ENCODE results near the gene NRCAM.

Gene NRCAM

GRCh38 chr7:108457871-108458270, 1.6 kb upstream of the NRCAM start:
- no peak for DNase-seq

GRCh38 chr7:108456845-108457540, 757 bp upstream of the NRCAM start:
- DNase-seq: peak; percentile 42

DNA sequence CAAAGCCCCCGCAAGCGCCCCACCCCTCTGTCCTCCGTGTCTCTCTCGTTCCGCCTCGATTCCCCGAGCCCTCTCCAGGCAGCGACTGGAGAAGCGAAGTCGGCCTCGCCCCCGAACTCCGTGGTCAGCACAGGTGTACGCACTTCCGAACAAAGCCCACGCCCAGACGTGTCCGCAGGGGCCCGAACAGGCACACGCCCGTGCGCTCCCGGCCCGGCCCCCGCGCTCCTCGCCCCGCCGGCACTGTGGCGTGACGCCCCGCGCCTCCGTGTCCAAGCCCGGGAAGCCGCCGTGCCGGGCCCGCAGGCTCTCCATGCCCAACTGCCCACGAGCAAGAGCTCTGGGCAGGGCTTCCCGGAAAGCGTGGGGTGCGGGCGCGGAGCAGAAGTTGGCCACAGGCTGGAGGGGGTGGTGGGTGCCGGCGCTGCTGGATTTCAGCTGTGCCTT, 662 bp downstream of the NRCAM start:
- no peak for DNase-seq

DNA sequence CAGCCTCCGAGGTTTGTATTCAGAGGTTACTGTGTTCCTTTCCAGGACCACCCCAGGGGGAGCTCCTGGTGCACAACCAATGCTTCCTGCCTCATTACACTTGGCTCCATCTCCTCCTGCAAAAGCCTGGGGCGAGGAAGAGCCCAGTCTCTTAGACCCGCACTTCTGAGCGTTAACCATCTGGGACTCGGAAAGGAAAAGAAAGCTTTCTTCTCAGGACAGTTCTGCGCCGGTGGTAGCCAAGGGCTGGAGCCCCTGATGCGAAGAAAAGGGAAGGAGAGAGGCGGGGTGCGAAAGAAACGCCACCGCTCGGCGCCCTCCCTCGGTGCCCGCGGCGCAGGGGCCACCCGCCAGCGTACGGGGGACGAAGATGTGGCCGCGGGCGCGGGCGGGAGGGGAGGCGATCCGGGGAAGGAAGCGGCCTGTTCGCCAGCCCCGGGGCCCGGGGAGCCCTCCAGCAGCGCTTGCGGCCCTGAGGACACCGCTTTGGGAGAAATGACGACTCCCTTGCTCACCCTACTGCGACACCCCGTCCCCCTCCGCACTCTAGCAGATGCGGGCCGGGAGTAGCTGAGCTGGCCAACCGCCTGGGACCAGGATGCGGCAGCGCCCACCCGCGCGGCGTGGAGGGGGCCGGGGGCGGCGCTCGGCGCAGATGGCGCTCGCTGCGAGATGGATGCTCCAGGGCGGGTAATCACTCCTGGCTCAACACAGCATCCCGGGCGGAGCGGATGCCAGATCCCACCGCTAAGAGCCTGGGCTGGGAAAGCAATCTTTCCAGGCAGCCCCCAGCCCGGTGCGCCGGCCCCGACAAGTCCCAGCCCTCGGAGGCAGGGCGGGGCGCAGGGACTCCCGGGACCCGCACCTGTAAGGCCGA, 1.3 kb downstream of the NRCAM start:
- peak; percentile 64 for DNase-seq

- no peak for DNase-seq
Measured at GRCh38 chr7:108454317-108454673, 1.9 kb downstream of the NRCAM start.

DNA sequence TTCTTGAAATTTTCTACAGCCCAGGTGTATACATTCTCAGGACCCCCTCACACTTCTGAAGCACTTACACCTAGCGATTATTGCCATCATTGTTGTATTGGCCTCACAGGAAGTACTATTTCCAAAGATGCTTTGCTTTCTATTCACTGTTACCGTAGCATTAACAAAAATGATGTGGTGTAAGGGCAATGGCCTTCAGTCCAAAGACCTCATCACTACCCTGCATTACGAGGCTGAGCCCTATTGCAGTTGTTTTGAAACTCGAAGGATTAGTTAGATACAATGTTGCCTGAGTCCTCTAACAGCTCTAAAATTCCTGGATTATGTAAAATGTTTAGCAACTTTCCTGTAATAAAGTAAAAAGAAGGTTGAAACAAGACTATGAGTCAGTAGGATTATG, 2.9 kb downstream of the NRCAM start:
- DNase-seq: no peak

- peak; percentile 31 for DNase-seq
Measured at GRCh38 chr7:108452707-108453106, 3.5 kb downstream of the NRCAM start.

DNA sequence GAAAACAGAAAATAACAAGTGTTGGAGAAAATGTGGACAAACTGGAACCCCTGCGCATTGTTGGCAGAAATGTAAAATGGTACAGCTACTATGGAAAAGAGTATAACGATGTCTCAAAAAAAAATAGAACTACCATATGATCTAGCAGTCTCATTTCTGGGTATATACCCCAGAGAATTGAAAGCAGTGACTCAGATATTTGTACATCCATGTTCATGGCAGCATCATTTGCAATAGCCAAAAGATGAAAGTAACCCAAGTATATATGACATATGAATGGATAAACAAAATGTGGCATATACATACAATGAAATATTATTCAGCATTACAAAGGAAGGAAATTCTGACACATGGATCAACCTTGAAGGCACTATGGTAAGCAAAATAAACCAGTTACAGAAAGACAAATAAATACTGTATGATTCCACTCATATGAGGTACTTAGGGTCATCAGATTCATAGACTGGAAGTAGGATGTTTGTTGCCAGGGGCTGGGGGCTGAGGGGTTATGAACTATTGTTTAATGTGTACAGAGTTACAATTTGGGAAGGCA, 4.9 kb downstream of the NRCAM start:
- no peak for DNase-seq

DNA sequence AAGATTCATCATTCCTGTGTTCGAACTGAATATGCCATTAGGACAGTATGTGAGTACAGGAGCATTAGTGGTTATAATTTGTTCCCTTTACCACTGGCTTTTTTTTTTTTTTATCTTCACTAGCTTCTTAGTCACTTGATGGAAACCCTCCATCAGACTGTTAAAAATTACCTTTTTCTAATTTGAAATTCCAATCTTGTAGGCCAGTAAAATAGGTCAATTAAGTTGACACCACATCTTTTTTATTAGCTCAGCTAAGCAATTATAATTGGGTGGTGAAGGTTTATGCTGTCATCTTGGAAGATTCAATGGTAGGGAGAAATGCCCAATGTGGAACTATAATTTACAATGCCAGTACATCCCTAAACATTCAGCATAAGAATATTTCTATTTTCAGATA, 6.1 kb downstream of the NRCAM start:
- no peak for DNase-seq

GRCh38 chr7:108449521-108449920, 6.7 kb downstream of the NRCAM start:
- no peak for DNase-seq

DNA sequence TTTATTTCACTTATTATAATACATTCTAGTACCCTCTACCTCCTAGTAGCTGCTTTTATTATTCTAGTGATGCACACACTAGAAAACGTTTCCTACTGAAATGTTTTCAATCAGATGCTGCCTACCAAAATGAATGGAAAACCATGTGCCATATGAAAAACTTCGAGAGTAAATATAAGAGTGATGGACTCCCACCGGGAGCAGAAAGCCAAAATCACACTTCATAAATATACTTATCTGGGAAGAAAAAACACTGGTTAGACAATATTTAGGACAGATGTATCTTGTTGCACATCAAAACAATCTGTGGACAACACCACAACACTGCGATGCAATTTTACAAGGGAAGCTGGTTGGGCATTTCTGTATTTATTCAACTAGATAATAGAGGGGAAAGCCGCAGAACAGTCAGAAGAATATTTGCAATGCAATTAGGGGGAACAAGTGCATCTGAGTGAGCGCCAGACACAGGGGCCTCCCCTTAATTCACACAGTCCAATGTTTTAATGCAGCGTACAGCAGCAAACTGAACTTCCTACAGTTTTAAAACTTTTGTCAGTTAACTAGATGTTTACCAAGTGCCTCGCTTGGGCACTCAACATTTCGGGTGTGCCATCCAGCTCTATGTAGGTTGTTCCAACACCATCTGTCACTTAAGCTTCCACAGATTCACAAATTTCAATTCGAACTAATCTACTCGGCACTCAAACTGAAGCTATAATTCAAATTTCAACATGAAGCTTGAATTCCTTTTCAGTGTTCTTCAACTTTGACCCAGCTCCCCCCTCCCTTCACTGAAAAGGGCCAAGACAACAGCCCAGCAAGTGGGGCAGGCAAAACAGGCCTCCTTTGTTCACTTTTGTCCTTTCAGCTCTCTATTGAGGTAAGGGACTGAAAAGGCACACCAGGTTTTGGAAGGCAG, 7.4 kb downstream of the NRCAM start:
- peak; percentile 83 for DNase-seq

DNA sequence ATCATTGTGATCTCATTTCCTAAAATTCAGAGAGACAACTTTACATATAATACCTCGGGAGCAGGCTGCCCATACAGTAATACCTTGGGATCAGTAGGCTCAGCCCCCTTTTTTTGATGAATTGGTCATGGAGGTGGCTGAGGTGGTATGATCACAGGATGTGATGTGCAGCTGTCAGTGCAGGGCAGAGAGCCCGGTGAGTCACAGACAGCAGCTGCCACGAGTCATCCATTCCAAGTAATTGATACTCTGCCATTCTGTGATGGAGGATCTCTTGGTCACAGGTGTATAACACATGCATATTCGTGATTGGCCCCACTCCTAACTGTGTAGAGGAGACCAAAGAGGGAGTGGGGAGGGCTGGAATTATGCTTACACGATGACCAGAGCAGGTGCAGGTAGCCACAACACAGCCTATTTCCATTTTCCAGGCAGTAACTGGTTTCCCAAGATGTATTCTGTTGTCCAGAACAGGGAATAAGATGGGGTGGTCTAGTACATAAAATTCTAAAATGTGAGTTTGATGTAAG, 14.1 kb downstream of the NRCAM start:
- DNase-seq: no peak

- DNase-seq: no peak
Measured at GRCh38 chr7:108441392-108441955, 14.8 kb downstream of the NRCAM start.

- no peak for DNase-seq
Measured at GRCh38 chr7:108440613-108441012, 15.6 kb downstream of the NRCAM start.

DNA sequence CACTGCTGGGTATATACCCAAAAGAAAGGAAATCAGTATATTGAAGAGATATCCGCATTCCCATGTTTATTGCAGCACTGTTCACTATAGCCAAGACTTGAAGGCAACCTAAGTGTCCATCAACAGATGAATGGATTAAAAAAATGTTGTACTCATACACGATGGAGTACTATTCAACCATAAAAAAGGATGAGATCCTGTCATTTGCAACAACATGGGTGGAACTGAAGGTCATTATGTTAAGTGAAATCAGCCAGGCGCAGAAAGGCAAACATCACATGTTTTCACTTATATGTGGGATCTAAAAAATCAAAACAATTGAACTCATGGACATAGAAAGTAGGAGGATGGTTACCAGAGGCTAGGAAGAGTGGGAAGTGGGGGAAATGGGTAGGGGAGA, 19.3 kb downstream of the NRCAM start:
- no peak for DNase-seq

DNA sequence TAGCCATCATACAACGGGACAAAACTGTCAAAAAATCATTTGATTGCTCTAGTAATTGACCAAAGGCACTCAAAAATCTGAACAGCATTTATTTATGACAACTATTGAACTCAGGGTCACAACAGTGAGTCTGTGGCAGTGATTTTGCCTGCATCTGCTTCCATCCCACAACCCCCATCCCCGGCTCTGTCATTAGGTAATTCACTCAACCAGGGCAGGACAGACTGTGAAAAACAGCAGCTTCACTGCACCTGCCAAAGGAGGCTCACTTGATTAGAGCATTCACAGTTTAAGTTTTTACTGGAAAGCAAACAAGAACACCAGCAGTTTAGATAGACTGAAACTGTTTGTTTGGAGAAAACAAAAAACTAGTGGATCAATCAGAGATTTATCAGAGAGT, 22.2 kb downstream of the NRCAM start:
- no peak for DNase-seq

GRCh38 chr7:108431099-108431498, 25.1 kb downstream of the NRCAM start:
- DNase-seq: no peak

- no peak for DNase-seq
Measured at GRCh38 chr7:108430664-108431063, 25.6 kb downstream of the NRCAM start.

- no peak for DNase-seq
Measured at GRCh38 chr7:108427766-108428165, 28.5 kb downstream of the NRCAM start.

GRCh38 chr7:108425714-108426275, 30.4 kb downstream of the NRCAM start:
- peak; percentile 30 for DNase-seq

DNA sequence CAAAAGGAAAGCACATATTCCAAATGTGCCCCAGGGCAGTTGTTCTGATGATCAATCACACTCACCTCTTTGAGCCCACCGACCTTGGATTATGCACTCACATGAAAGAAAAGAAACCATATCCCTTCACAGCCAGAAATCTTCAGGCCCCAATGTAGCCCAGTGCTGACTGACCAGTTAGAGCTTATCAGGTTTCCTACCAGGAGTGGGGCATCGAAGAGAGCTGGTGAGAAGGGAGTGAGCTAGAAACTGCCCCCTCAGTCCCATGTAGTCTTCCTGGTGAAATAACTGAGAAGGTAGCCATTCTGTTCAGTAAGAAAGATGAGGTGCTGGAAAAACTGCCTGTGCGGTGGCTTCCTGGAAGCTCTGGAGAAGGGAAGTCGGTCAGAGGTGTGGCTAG, 32.2 kb downstream of the NRCAM start:
- no peak for DNase-seq

Data from NCI-H2227 treated with DMSO at 0.1 percent for 48 hours (cell line).